Osteocyte (in vitro differentiated cells): ENCODE data around the gene C10orf143. TPM values are rescaled to one million over a fixed set of nuclear protein-coding genes. Genes with fewer than 3 reads are reported as not detected.
A peak's percentile ranks its signal among the peaks of the same experiment; 100 is the strongest.

Source experiments
- DNase-seq: peaks from one replicate; pipeline ENCODE4 v3.0.0; 2021; ENCODE audit warnings: mixed read lengths; ENCODE audit not compliant: unreplicated experiment; ENCODE audit errors: extremely low spot score
- H3K27ac Mint-ChIP-seq: one replicate; pipeline ENCODE4 v1.8.0; 2021; ENCODE audit warnings: mild to moderate bottlenecking, mixed read lengths; ENCODE audit not compliant: unreplicated experiment
- H3K27me3 Mint-ChIP-seq: one replicate; pipeline ENCODE4 v1.8.0; 2021; ENCODE audit warnings: mixed read lengths; ENCODE audit not compliant: unreplicated experiment
- H3K36me3 Mint-ChIP-seq: one replicate; pipeline ENCODE4 v1.8.0; 2021; ENCODE audit warnings: mixed read lengths; ENCODE audit not compliant: unreplicated experiment
- H3K4me1 Mint-ChIP-seq: one replicate; pipeline ENCODE4 v1.8.0; 2021; ENCODE audit warnings: mixed read lengths; ENCODE audit not compliant: unreplicated experiment
- H3K4me3 Mint-ChIP-seq: one replicate; pipeline ENCODE4 v1.8.0; 2021; ENCODE audit warnings: mild to moderate bottlenecking, moderate library complexity, mixed read lengths; ENCODE audit not compliant: unreplicated experiment
- H3K9me3 Mint-ChIP-seq: one replicate; pipeline ENCODE4 v1.8.0; 2021; ENCODE audit warnings: mixed read lengths; ENCODE audit not compliant: unreplicated experiment
- CTCF ChIP-seq: fragments of 200-600 bp; sonication (generic); IDR thresholded peaks from 2 replicates; pipeline ENCODE4 v1.5.0; 2021; ENCODE audit warnings: antibody characterized with exemption, mild to moderate bottlenecking, moderate library complexity
- long read RNA-seq: library from polyadenylated mRNA; unstranded; transcript quantifications from one replicate; pipeline ENCODE4 v2.0.0, GENCODE V29; 2021
- total RNA-seq: library from RNA; stranded (reverse); gene quantifications from 2 replicates; pipeline ENCODE4 v1.2.1, GENCODE V29; 2021

The C10orf143 gene
- 2.9 and 4.1 TPM in 2 replicates for total RNA-seq
- long read RNA-seq, partial matches to known transcripts, result 0 of 10 reads
- long read RNA-seq, other reads (novel, unspliced or antisense), result 9 of 10 reads

GRCh38 chr10:130110246-130111112 lies at the start of gene C10orf143:
C10orf143 (minus strand) TSS chr10:130110830; CDS start chr10:130110772, 58 bp downstream.
- Mint-ChIP-seq H3K27me3 (no peaks in the 10 kb centered on the region), H3K36me3 (no peaks in the 10 kb centered on the region), H3K4me1 (peaks cover 21% of the 10 kb centered on the region), H3K9me3 (no peaks in the 10 kb centered on the region), H3K4me3 (peak within 1 kb of the TSS; percentile 98), H3K27ac (peak within 1 kb of the TSS; percentile 98)
- DNase-seq, result peak; percentile 99
- TF ChIP-seq CTCF, result no peak

- TF ChIP-seq CTCF, result no peak
- Mint-ChIP-seq H3K36me3 (peaks cover 37% of the 10 kb centered on the region), H3K9me3 (no peaks in the 10 kb centered on the region), H3K27me3 (no peaks in the 10 kb centered on the region), H3K4me3 (no peak overlapping the region), H3K4me1 (peaks cover 4% of the 10 kb centered on the region), H3K27ac (no peak overlapping the region)
- DNase-seq, result no peak
These were observed 48.7 kb upstream of the C10orf143 start for GRCh38 chr10:130159192-130159794.

DNA sequence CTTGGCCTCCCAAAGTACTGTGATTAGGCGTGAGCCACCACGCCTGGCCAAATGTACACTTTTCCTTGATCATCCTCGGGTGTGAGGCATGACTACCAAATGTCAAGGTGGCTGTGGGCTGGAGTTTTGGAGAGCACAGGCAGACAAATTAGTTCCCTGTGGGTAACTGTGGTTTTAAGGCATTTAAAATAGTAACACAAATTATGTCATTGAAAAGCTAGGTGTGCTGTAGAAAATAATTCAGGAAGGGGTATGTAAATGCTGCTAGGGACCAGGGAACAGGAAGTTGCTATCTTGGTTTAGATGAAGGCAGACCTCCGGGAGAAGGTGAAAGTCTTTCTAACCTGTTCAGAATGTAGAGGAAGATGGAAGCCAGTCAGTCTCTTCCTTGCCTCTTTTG lies 35.4 kb upstream of the C10orf143 start:
- H3K27ac Mint-ChIP-seq, result no peak overlapping the region
- H3K36me3 Mint-ChIP-seq, result peaks cover 24% of the 10 kb centered on the region
- no peak for DNase-seq
- no peak overlapping the region for H3K4me3 Mint-ChIP-seq
- H3K4me1 Mint-ChIP-seq, result peaks cover 11% of the 10 kb centered on the region
- H3K27me3 Mint-ChIP-seq, result no peaks in the 10 kb centered on the region
- no peak for TF ChIP-seq CTCF
- no peaks in the 10 kb centered on the region for H3K9me3 Mint-ChIP-seq

DNA sequence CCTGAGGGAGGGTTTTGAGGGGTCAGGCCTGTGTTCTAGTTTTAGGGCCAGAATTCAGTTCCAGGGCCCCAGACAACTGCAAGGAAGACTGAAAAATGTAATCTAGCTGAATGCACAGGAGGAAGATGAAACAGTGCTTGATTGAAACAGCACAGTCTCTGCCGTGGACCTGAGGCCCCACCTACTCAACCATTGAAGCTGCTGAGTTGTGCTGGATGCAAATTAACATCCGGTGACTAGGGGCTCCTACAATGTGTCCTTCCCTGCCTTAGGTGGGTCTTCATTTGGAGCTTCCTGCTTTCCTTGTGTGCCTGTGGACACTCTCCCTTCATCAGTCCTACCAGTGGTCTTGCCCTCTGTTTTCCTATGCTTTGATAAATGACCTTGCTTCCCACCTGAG lies 31.2 kb upstream of the C10orf143 start:
- DNase-seq, result no peak
- Mint-ChIP-seq H3K27ac (no peak overlapping the region), H3K9me3 (no peaks in the 10 kb centered on the region), H3K27me3 (no peaks in the 10 kb centered on the region), H3K4me1 (peaks cover 38% of the 10 kb centered on the region), H3K4me3 (no peak overlapping the region), H3K36me3 (peaks cover 18% of the 10 kb centered on the region)
- no peak for TF ChIP-seq CTCF

- no peaks in the 10 kb centered on the region for H3K27me3 Mint-ChIP-seq
- no peak for DNase-seq
- H3K4me3 Mint-ChIP-seq, result no peak overlapping the region
- H3K4me1 Mint-ChIP-seq, result peaks cover 38% of the 10 kb centered on the region
- peaks cover 15% of the 10 kb centered on the region for H3K36me3 Mint-ChIP-seq
- no peak for TF ChIP-seq CTCF
- H3K27ac Mint-ChIP-seq, result no peak overlapping the region
- H3K9me3 Mint-ChIP-seq, result no peaks in the 10 kb centered on the region
These were observed 30.8 kb upstream of the C10orf143 start for GRCh38 chr10:130141460-130141859.
